Thymus (tissue), 11 donors: Measurements from ENCODE around the gene CDH11. TPM values are rescaled to one million over a fixed set of nuclear protein-coding genes. Genes with fewer than 3 reads are reported as not detected.

ENCODE experiments used
- DNase-seq, 9 donors: peaks; one replicate each; pipeline ENCODE4 v3.0.0-alpha.2; 2013; ENCODE audit warnings: low spot score in 9 of 9, low read depth in 6 of 9, missing footprints in 1 of 9
- H3K27ac ChIP-seq, 2 donors: one replicate each; pipeline ENCODE4 v1.5.1; 2013; ENCODE audit warnings: control low read depth in 1 of 2, low read depth in 1 of 2, low read length in 1 of 2, mild to moderate bottlenecking in 1 of 2, moderate library complexity in 1 of 2
- H3K27me3 ChIP-seq, 2 donors: one replicate each; pipeline ENCODE4 v1.5.1; 2013; ENCODE audit warnings: low read length in 1 of 2; ENCODE audit not compliant: control insufficient read depth in 2 of 2, insufficient read depth in 1 of 2
- H3K36me3 ChIP-seq, 2 donors: one replicate each; pipeline ENCODE4 v1.5.1; 2013; ENCODE audit warnings: low read length in 1 of 2, mild to moderate bottlenecking in 1 of 2, moderate library complexity in 1 of 2; ENCODE audit not compliant: control insufficient read depth in 2 of 2, insufficient read depth in 2 of 2
- H3K4me1 ChIP-seq, 2 donors: one replicate each; pipeline ENCODE4 v1.5.1; 2013; ENCODE audit warnings: low read length in 2 of 2; ENCODE audit not compliant: control insufficient read depth in 2 of 2, insufficient read depth in 2 of 2
- H3K4me3 ChIP-seq, 2 donors: one replicate each; pipeline ENCODE4 v1.5.1; 2013; ENCODE audit warnings: low read length in 2 of 2, control low read depth in 1 of 2, mild to moderate bottlenecking in 1 of 2
- H3K9me3 ChIP-seq, 2 donors: one replicate each; pipeline ENCODE4 v1.5.1; 2013; ENCODE audit warnings: low read length in 1 of 2, mild to moderate bottlenecking in 1 of 2; ENCODE audit not compliant: control insufficient read depth in 2 of 2, insufficient read depth in 1 of 2
- WGBS: extraction: QIAGEN DNeasy Blood & Tissue Kit; methylation state at CpG from one replicate; pipeline ENCODE4 v1.1.7; 2013; 5-methylcytosine and 5-hydroxymethylcytosine counted together
- polyA plus RNA-seq: library from polyadenylated mRNA; stranded (reverse); fragments of 200-250 nt; gene quantifications from one replicate; pipeline ENCODE4 v1.2.3, GENCODE V29; 2013
- total RNA-seq: library from RNA; stranded (reverse); fragments of 120-200 nt; gene quantifications from one replicate; pipeline ENCODE4 v1.2.4, GENCODE V29; 2013
- donor health status: healthy.

CDH11 gene
- total and polyA plus RNA-seq, 2 donors, result 3.7 to 7.5 TPM

- no peaks in the 10 kb centered on the region for H3K9me3 ChIP-seq
- H3K27ac ChIP-seq, result no peak overlapping the region
- WGBS, result 94% methylated on average over 3 of the region's 3 CpGs
- no peaks in the 10 kb centered on the region for H3K27me3 ChIP-seq
- no peaks in the 10 kb centered on the region for H3K36me3 ChIP-seq
- no peak overlapping the region for H3K4me3 ChIP-seq
- no peaks in the 10 kb centered on the region for H3K4me1 ChIP-seq
- DNase-seq, result no peak
These were observed 132.8 kb downstream of the CDH11 start for GRCh38 chr16:64989050-64989449.

- Histone ChIP-seq H3K4me3 (no peak overlapping the region), H3K27ac (no peak overlapping the region), H3K36me3 (no peaks in the 10 kb centered on the region), H3K9me3 (no peaks in the 10 kb centered on the region), H3K27me3 (no peaks in the 10 kb centered on the region), H3K4me1 (no peaks in the 10 kb centered on the region)
- WGBS, result 39% methylated on average over 2 of the region's 2 CpGs
- DNase-seq, result peak in 1 of 9 donors; percentile 0
These were observed 137.9 kb downstream of the CDH11 start for GRCh38 chr16:64983963-64984362.

- no peak overlapping the region for H3K4me3 ChIP-seq
- no peak overlapping the region for H3K27ac ChIP-seq
- H3K9me3 ChIP-seq, result no peaks in the 10 kb centered on the region
- no peaks in the 10 kb centered on the region for H3K27me3 ChIP-seq
- DNase-seq, result no peak
- 94% methylated on average over 3 of the region's 3 CpGs for WGBS
- H3K4me1 ChIP-seq, result no peaks in the 10 kb centered on the region
- no peaks in the 10 kb centered on the region for H3K36me3 ChIP-seq
These were observed 138.6 kb downstream of the CDH11 start for GRCh38 chr16:64983231-64983630.

- H3K36me3 ChIP-seq, result no peaks in the 10 kb centered on the region
These were observed 139.3 kb downstream of the CDH11 start for GRCh38 chr16:64982581-64982980.

GRCh38 chr16:64981568-64982281 is 140.1 kb downstream of the CDH11 start:
- Histone ChIP-seq H3K36me3 (no peaks in the 10 kb centered on the region), H3K4me1 (no peaks in the 10 kb centered on the region), H3K9me3 (no peaks in the 10 kb centered on the region), H3K27ac (no peak overlapping the region), H3K27me3 (no peaks in the 10 kb centered on the region), H3K4me3 (no peak overlapping the region)
- 84% methylated on average over 11 of the region's 11 CpGs for WGBS
- no peak for DNase-seq

More at GRCh38 chr16:64982581-64982980, 139.3 kb downstream of the CDH11 start:
- H3K27me3 ChIP-seq, result no peaks in the 10 kb centered on the region
- no peak overlapping the region for H3K4me3 ChIP-seq
- H3K27ac ChIP-seq, result no peak overlapping the region
- no peaks in the 10 kb centered on the region for H3K9me3 ChIP-seq
- no peak for DNase-seq
- H3K4me1 ChIP-seq, result no peaks in the 10 kb centered on the region
- 93% methylated on average over 3 of the region's 3 CpGs for WGBS

GRCh38 chr16:64977206-64977920 is 144.5 kb downstream of the CDH11 start:
- WGBS, result 81% methylated on average over 4 of the region's 4 CpGs
- no peak overlapping the region for H3K4me3 ChIP-seq
- H3K9me3 ChIP-seq, result no peaks in the 10 kb centered on the region
- DNase-seq, result no peak
- no peak overlapping the region for H3K27ac ChIP-seq
- no peaks in the 10 kb centered on the region for H3K4me1 ChIP-seq
- no peaks in the 10 kb centered on the region for H3K36me3 ChIP-seq
- H3K27me3 ChIP-seq, result no peaks in the 10 kb centered on the region

- H3K27me3 ChIP-seq, result no peaks in the 10 kb centered on the region
- no peaks in the 10 kb centered on the region for H3K4me1 ChIP-seq
- no peaks in the 10 kb centered on the region for H3K9me3 ChIP-seq
- no peak overlapping the region for H3K4me3 ChIP-seq
- 92% methylated on average over 1 of the region's 1 CpG for WGBS
- no peak overlapping the region for H3K27ac ChIP-seq
- H3K36me3 ChIP-seq, result no peaks in the 10 kb centered on the region
- DNase-seq, result no peak
These were observed 146.0 kb downstream of the CDH11 start for GRCh38 chr16:64975821-64976220.

- 96% methylated on average over 2 of the region's 2 CpGs for WGBS
- Histone ChIP-seq H3K9me3 (no peaks in the 10 kb centered on the region), H3K36me3 (no peaks in the 10 kb centered on the region), H3K4me3 (no peak overlapping the region), H3K27me3 (no peaks in the 10 kb centered on the region), H3K27ac (no peak overlapping the region), H3K4me1 (no peaks in the 10 kb centered on the region)
- no peak for DNase-seq
These were observed 147.5 kb downstream of the CDH11 start for GRCh38 chr16:64974381-64974780.

GRCh38 chr16:64973171-64973570 is 148.7 kb downstream of the CDH11 start:
- Histone ChIP-seq H3K36me3 (no peaks in the 10 kb centered on the region), H3K27me3 (no peaks in the 10 kb centered on the region), H3K9me3 (no peaks in the 10 kb centered on the region), H3K4me3 (no peak overlapping the region), H3K4me1 (no peaks in the 10 kb centered on the region), H3K27ac (no peak overlapping the region)
- no peak for DNase-seq
- WGBS, result 77% methylated on average over 2 of the region's 2 CpGs
